GM21825 (cell line): Measurements from ENCODE around the gene ADAMTS17.
"Not testable (repeated sequence)": the region's sequence is repeated elsewhere in the genome, so short reads cannot be mapped to it uniquely, and the experiment has no call there.

ENCODE experiments used
- ATAC-seq: cut with Tn5 transposase; IDR thresholded peaks from one replicate; pipeline ENCODE4 v1.9.1; 2021; ENCODE audit warnings: mild to moderate bottlenecking, moderate library complexity; ENCODE audit not compliant: unreplicated experiment

The ADAMTS17 gene

GRCh38 chr15:99929266-99929665 is 412.5 kb downstream of the ADAMTS17 start:
- no peak for ATAC-seq

- peak; percentile 96 for ATAC-seq
Measured at GRCh38 chr15:99928429-99928981, 413.3 kb downstream of the ADAMTS17 start.

GRCh38 chr15:99926532-99926931 is 415.2 kb downstream of the ADAMTS17 start:
- ATAC-seq, result not testable (repeated sequence)

GRCh38 chr15:99925661-99926461 is 415.9 kb downstream of the ADAMTS17 start:
- no peak for ATAC-seq

GRCh38 chr15:99923711-99924110 is 418.1 kb downstream of the ADAMTS17 start:
- ATAC-seq, result no peak
